ENCODE measurements around the gene CARF. TPM values are rescaled to one million over a fixed set of nuclear protein-coding genes. Genes with fewer than 3 reads are reported as not detected.

Gene CARF
- total RNA-seq, 1 experiment from 2014 or later, result 4.2 TPM

DNA sequence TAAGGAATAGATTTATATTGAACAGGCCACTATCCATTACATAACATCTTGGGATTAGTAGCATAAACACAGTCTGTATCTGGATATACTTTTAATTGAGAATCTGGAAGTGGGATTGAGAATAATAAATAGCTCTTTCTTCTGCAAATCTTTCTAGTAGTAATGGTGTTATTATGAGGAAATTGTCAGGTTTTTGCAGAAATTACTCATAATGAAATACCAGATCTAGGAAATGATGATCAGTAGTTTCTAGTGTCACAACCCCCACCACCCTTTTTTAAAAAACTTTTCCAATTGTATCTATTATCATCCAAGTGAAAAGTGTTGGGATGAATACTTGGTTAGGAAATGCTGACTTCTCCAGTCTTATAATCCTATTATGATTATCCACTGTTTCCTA, 121.3 kb downstream of the CARF start:
- H3K79me1 ChIP-seq (ENCODE audit: insufficient read depth, low read depth, low read length, poor library complexity, severe bottlenecking), result no peaks in the 10 kb centered on the region
- H3K56ac ChIP-seq (ENCODE audit: insufficient read length, low read depth, low read length), result no peak overlapping the region
- H3K79me2 ChIP-seq (ENCODE audit: insufficient read depth, low read length), result no peaks in the 10 kb centered on the region
- H2BK15ac ChIP-seq (ENCODE audit: low read depth, low read length), result no peak overlapping the region
- H2AFZ ChIP-seq (ENCODE audit: low read length), result no peak overlapping the region
- no peak overlapping the region for H3K23ac ChIP-seq (ENCODE audit: insufficient read length, low read depth, low read length)
- H3K4me1 Mint-ChIP-seq, result peaks cover under 1 to 2% of the 10 kb centered on the region in 2 experiments
- H3K14ac ChIP-seq (ENCODE audit: insufficient read depth, low read length), result no peak overlapping the region
- no peak overlapping the region for H2AK5ac ChIP-seq (ENCODE audit: insufficient read length, low read length)
- no peaks in the 10 kb centered on the region for H3K23me2 ChIP-seq (ENCODE audit: insufficient read length, low read depth, low read length, poor library complexity, severe bottlenecking)
- H3T11ph ChIP-seq (ENCODE audit: low read length), result no peak overlapping the region
- H3K9ac ChIP-seq (ENCODE audit: extremely low read depth, insufficient read length, low read length), result no peak overlapping the region
- no peak overlapping the region for H2BK12ac ChIP-seq (ENCODE audit: insufficient read length, low read depth, low read length)
- H3K9me3 Mint-ChIP-seq, result peaks cover 3% of the 10 kb centered on the region in 2 experiments; a peak in 2 of 5 replicates
- no peak overlapping the region for H3K4ac ChIP-seq (ENCODE audit: low read depth, low read length)
- TF ChIP-seq, protein P1, sequence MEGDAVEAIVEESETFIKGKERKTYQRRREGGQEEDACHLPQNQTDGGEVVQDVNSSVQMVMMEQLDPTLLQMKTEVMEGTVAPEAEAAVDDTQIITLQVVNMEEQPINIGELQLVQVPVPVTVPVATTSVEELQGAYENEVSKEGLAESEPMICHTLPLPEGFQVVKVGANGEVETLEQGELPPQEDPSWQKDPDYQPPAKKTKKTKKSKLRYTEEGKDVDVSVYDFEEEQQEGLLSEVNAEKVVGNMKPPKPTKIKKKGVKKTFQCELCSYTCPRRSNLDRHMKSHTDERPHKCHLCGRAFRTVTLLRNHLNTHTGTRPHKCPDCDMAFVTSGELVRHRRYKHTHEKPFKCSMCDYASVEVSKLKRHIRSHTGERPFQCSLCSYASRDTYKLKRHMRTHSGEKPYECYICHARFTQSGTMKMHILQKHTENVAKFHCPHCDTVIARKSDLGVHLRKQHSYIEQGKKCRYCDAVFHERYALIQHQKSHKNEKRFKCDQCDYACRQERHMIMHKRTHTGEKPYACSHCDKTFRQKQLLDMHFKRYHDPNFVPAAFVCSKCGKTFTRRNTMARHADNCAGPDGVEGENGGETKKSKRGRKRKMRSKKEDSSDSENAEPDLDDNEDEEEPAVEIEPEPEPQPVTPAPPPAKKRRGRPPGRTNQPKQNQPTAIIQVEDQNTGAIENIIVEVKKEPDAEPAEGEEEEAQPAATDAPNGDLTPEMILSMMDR (conservative IDR thresholded peaks at IDR 0.05), result no peak
- no peak overlapping the region for H4K8ac ChIP-seq (replicated peaks; ENCODE audit: insufficient read length, low read depth, low read length)
- H3K18ac ChIP-seq (ENCODE audit: insufficient read length, low read depth, low read length), result no peak overlapping the region
- H3K36me3 Mint-ChIP-seq (ENCODE audit: insufficient read depth in 1 of 3, low read depth in 3 of 3), result peaks cover 3 to 5% (median 3%) of the 10 kb centered on the region in 3 experiments; a peak in 4 of 7 replicates
- no peaks in the 10 kb centered on the region for H4K20me1 ChIP-seq (ENCODE audit: control insufficient read depth, insufficient read depth, insufficient read length)
- no peaks in the 10 kb centered on the region for H3K27me3 ChIP-seq (ENCODE audit: insufficient read depth, low read length)
- no peak overlapping the region for H2BK5ac ChIP-seq (ENCODE audit: insufficient read length, low read length)
- H2BK120ac ChIP-seq (ENCODE audit: low read depth, low read length, poor library complexity, severe bottlenecking), result no peak overlapping the region
- H3K9me3 ChIP-seq (ENCODE audit: control insufficient read depth, low read depth, low read length), result no peaks in the 10 kb centered on the region
- no peak overlapping the region for H3K4me2 ChIP-seq (ENCODE audit: insufficient read depth, insufficient read length, low read length)
- DNase-seq, result no peak
- H2BK20ac ChIP-seq (ENCODE audit: low read depth, low read length, poor library complexity, severe bottlenecking), result no peak overlapping the region
- H3K4me3 Mint-ChIP-seq, result no peak overlapping the region
- no peak overlapping the region for H3K27ac Mint-ChIP-seq
- H4K91ac ChIP-seq (ENCODE audit: insufficient read length, low read depth, low read length), result no peak overlapping the region
- no peaks in the 10 kb centered on the region for H3K27me3 Mint-ChIP-seq (ENCODE audit: low read depth)
- no peak overlapping the region for H3K27ac ChIP-seq (ENCODE audit: insufficient read length, low read depth, low read length)
- H4K5ac ChIP-seq (ENCODE audit: insufficient read length, low read depth, low read length), result no peak overlapping the region
- H3K4me1 ChIP-seq (ENCODE audit: insufficient read depth, low read length), result no peaks in the 10 kb centered on the region
